Measurements from ENCODE around the gene AQP12A. TPM values are rescaled to one million over a fixed set of nuclear protein-coding genes. Genes with fewer than 3 reads are reported as not detected.
A peak's percentile ranks its signal among the peaks of the same experiment; 100 is the strongest.
"Not testable (repeated sequence)": the region's sequence is repeated elsewhere in the genome, so short reads cannot be mapped to it uniquely, and the experiment has no call there.

AQP12A gene
- total RNA-seq, 4 donors from 2014 or later, result not detected

- H3K36me3 ChIP-seq, H3K27ac ChIP-seq, H3K9me3 ChIP-seq, H3K4me3 ChIP-seq, H3K4me1 ChIP-seq: not testable (repeated sequence)
- peaks cover 42% of the 10 kb centered on the region for H3K27me3 ChIP-seq
- ATAC-seq, result peak; percentile 31
- WGBS, 2 donors (ENCODE audit: low coverage in 1 of 2), result no CpG with 5 or more reads among the region's 33 CpGs
Observed at GRCh38 chr2:240698852-240699561, 7.3 kb downstream of the AQP12A start.

GRCh38 chr2:240699835-240700234 is 8.2 kb downstream of the AQP12A start:
- H3K4me1 ChIP-seq, H3K36me3 ChIP-seq, H3K9me3 ChIP-seq, H3K27ac ChIP-seq, H3K4me3 ChIP-seq, ATAC-seq: not testable (repeated sequence)
- WGBS, 2 donors (ENCODE audit: low coverage in 1 of 2), result 30% methylated on average over 4 of the region's 8 CpGs; no CpG with 5 or more reads in 1 of the 2 donors
- H3K27me3 ChIP-seq, result peaks cover 50% of the 10 kb centered on the region

GRCh38 chr2:240700616-240701015 is 8.9 kb downstream of the AQP12A start:
- peaks cover 55% of the 10 kb centered on the region for H3K27me3 ChIP-seq
- H3K4me1 ChIP-seq, H3K4me3 ChIP-seq, H3K36me3 ChIP-seq, ATAC-seq, H3K9me3 ChIP-seq, H3K27ac ChIP-seq: not testable (repeated sequence)
- 60 to 90% methylated on average over 1 to 4 of the region's 21 CpGs for WGBS, 2 donors (ENCODE audit: low coverage in 1 of 2)

DNA sequence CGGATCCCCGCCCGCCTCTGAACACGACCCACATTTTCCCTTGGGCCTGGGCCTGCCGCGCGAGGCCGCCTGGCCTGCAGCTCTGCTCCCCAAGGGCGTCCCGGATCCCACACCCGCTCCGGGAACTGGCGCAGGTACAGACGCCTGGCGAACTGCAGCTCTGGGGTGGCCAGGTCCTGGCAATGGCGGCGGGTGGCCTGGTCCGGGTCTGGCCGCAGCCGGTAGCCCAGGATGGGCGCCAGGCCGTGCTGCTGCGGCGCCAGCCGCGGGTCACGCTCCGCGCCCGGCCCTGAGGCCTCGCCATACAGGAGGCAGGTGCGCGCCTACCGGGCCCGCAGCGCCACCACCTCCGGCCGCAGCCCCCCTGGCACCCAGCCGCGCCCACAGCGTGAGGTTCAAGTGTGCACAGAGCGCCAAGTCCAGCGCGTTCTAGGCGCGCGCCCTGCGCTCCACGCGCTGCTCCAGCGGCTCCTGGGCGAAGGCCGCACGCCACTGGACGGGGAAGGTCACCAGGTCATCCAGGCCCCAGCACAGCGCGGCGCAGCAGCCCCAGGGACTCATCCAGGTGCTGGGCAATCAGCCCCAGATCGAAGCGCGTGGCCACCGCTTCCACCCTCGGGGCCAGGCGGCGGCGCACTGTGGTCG is 9.5 kb downstream of the AQP12A start:
- no peak overlapping the region for H3K27ac ChIP-seq
- H3K27me3 ChIP-seq, result peaks cover 61% of the 10 kb centered on the region
- no peaks in the 10 kb centered on the region for H3K9me3 ChIP-seq
- WGBS, 2 donors (ENCODE audit: low coverage in 1 of 2), result 96% methylated on average over 4 of the region's 67 CpGs; no CpG with 5 or more reads in 1 of the 2 donors
- H3K36me3 ChIP-seq, result no peaks in the 10 kb centered on the region
- no peak overlapping the region for H3K4me3 ChIP-seq
- TF ChIP-seq POLR2AphosphoS5 (IDR thresholded peaks at IDR 0.05), result no peak
- no peak for TF ChIP-seq EP300 (IDR thresholded peaks at IDR 0.05)
- ATAC-seq, result no peak
- no peaks in the 10 kb centered on the region for H3K4me1 ChIP-seq

GRCh38 chr2:240701736-240702639 is 10.3 kb downstream of the AQP12A start:
- Histone ChIP-seq H3K4me1 (no peaks in the 10 kb centered on the region), H3K27ac (no peak overlapping the region), H3K9me3 (no peaks in the 10 kb centered on the region), H3K4me3 (no peak overlapping the region), H3K27me3 (peaks cover 64% of the 10 kb centered on the region), H3K36me3 (no peaks in the 10 kb centered on the region)
- no peak for TF ChIP-seq POLR2AphosphoS5 (IDR thresholded peaks at IDR 0.05)
- TF ChIP-seq, protein P1, sequence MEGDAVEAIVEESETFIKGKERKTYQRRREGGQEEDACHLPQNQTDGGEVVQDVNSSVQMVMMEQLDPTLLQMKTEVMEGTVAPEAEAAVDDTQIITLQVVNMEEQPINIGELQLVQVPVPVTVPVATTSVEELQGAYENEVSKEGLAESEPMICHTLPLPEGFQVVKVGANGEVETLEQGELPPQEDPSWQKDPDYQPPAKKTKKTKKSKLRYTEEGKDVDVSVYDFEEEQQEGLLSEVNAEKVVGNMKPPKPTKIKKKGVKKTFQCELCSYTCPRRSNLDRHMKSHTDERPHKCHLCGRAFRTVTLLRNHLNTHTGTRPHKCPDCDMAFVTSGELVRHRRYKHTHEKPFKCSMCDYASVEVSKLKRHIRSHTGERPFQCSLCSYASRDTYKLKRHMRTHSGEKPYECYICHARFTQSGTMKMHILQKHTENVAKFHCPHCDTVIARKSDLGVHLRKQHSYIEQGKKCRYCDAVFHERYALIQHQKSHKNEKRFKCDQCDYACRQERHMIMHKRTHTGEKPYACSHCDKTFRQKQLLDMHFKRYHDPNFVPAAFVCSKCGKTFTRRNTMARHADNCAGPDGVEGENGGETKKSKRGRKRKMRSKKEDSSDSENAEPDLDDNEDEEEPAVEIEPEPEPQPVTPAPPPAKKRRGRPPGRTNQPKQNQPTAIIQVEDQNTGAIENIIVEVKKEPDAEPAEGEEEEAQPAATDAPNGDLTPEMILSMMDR (IDR thresholded peaks at IDR 0.05), result no peak
- TF ChIP-seq POLR2A (IDR thresholded peaks at IDR 0.05), result no peak
- no peak for TF ChIP-seq EP300 (IDR thresholded peaks at IDR 0.05)
- 82 to 90% methylated on average over 2 to 9 of the region's 30 CpGs for WGBS, 2 donors (ENCODE audit: low coverage in 1 of 2)
- ATAC-seq, result no peak

GRCh38 chr2:240702640-240703011 is 11.0 kb downstream of the AQP12A start:
- WGBS, 2 donors (ENCODE audit: low coverage in 1 of 2), result 64 to 74% methylated on average over 3 to 5 of the region's 9 CpGs
- no peak for ATAC-seq
- H3K36me3 ChIP-seq, result no peaks in the 10 kb centered on the region
- TF ChIP-seq POLR2AphosphoS5 (IDR thresholded peaks at IDR 0.05) (no peak), EP300 (IDR thresholded peaks at IDR 0.05) (no peak), POLR2A (IDR thresholded peaks at IDR 0.05) (no peak)
- TF ChIP-seq, protein P1 (IDR thresholded peaks at IDR 0.05), result no peak
- no peaks in the 10 kb centered on the region for H3K9me3 ChIP-seq
- no peak overlapping the region for H3K4me3 ChIP-seq
- no peaks in the 10 kb centered on the region for H3K4me1 ChIP-seq
- no peak overlapping the region for H3K27ac ChIP-seq
- H3K27me3 ChIP-seq, result peaks cover 71% of the 10 kb centered on the region

Data from gastroesophageal sphincter (tissue), 4 donors.